SK-N-MC (cell line): ENCODE measurements around the gene RPAIN.

Experiments
- DNase-seq: peaks from one replicate; pipeline ENCODE4 v3.0.0-alpha.2; 2011; ENCODE audit warnings: low read depth, low spot score
- H3K27ac ChIP-seq: fragments of 200-600 bp; sonication (generic); 2 replicates; pipeline ENCODE4 v1.5.1; 2016; ENCODE audit warnings: mixed run types
- H3K36me3 ChIP-seq: fragments of 200-600 bp; sonication (generic); 2 replicates; pipeline ENCODE4 v1.6.1; 2017; ENCODE audit warnings: antibody characterized with exemption, low read length, mixed read lengths; ENCODE audit not compliant: insufficient read depth
- H3K4me3 ChIP-seq: fragments of 200-600 bp; sonication (generic); 2 replicates; pipeline ENCODE4 v1.5.1; 2016
- H3K9ac ChIP-seq: fragments of 200-600 bp; sonication (generic); 2 replicates; pipeline ENCODE4 v1.8.0; 2017; ENCODE audit warnings: mixed run types, mixed read lengths; ENCODE audit not compliant: insufficient read length
- H3K9me3 ChIP-seq: fragments of 200-600 bp; sonication (generic); 2 replicates; pipeline ENCODE4 v1.6.1; 2017; ENCODE audit warnings: low read depth, mild to moderate bottlenecking, antibody characterized with exemption, low read length, moderate library complexity, mixed read lengths
- EZH2 ChIP-seq: fragments of 200-600 bp; sonication (generic); IDR thresholded peaks from one replicate; pipeline ENCODE4 v1.6.1; 2017; ENCODE audit warnings: antibody characterized with exemption
- FOXP2 ChIP-seq: optimal IDR thresholded peaks from 2 replicates; pipeline ENCODE3; 2011; ENCODE audit warnings: mild to moderate bottlenecking, moderate library complexity; ENCODE audit not compliant: insufficient read depth; ENCODE audit errors: extremely low read length, control extremely low read depth
- POLR2AphosphoS5 ChIP-seq: IDR thresholded peaks from 2 replicates; pipeline ENCODE4 v1.6.1; 2012; ENCODE audit warnings: mild to moderate bottlenecking, low read depth, low read length, borderline replicate concordance

Gene RPAIN, protein sequence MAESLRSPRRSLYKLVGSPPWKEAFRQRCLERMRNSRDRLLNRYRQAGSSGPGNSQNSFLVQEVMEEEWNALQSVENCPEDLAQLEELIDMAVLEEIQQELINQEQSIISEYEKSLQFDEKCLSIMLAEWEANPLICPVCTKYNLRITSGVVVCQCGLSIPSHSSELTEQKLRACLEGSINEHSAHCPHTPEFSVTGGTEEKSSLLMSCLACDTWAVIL

DNA sequence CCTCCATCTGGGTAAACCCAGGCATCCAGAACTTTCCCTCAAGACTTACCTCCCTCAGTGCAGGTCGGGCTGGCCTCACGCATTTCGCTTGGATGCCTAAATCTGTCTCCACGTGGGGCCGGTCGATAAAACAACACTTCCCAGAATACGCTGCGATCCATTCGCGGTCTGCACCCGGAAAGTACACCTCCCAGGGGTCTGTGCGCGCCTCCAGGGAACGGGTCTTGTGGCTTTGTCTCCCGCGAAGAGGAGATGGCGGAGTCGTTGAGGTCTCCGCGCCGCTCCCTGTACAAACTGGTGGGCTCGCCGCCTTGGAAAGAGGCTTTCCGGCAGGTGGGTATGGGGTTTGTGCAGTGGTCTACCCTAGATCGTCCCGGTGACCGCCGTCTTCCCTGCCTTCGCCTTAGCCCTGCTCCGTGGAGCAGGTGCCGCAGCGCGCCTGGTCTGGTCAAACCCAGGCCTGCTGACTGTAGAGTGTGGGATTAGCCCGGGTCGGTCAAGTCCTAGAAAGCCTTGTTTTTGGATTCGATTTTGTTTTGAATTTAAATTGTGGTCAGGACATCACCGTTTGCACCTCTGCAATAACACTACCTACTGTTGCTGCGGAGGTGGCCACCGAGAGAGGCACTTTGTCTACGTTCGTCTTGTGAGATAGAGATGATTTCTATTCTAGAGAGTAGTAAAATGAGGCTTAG, at the start of gene RPAIN:
TSS of gene RPAIN (plus strand) at position 224 of the 695 bp plus-strand sequence. CDS start at position 253, 29 bp downstream.
- peak; percentile 75 for TF ChIP-seq POLR2AphosphoS5
- no peak for TF ChIP-seq FOXP2
- no peak for DNase-seq

DNA sequence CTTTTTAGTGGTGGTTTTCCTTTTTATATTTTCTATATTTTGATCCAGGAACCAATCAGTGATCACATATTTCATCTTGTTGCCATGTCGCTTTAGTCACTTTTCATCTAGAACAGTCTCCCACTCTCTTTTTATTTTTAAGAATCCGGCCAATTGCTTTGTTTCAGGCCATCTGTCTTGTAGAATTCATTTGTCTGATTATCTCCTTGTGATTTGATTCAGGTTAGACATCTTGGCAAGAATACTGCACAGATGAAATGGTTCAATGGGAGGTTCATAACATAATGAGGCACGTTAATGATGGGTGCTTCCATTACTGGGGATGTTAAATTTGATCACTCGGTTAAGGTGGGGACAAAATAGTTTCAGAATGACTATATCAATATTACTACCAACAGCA, 49.6 kb upstream of the RPAIN start:
- DNase-seq = no peak
- TF ChIP-seq FOXP2 = no peak
- no peak for TF ChIP-seq POLR2AphosphoS5
- H3K36me3 ChIP-seq = peaks cover 51% of the 10 kb centered on the region

More for the DNA sequence above, at the start of gene RPAIN:
- peak within 1 kb of the TSS; percentile 83 for H3K4me3 ChIP-seq
- H3K36me3 ChIP-seq = peaks cover 58% of the 10 kb centered on the region
- H3K9me3 ChIP-seq = no peaks in the 10 kb centered on the region
- H3K9ac ChIP-seq = peak within 1 kb of the TSS; percentile 94
- peak within 1 kb of the TSS; percentile 48; the same call in 1 of the 2 replicates for H3K27ac ChIP-seq

DNA sequence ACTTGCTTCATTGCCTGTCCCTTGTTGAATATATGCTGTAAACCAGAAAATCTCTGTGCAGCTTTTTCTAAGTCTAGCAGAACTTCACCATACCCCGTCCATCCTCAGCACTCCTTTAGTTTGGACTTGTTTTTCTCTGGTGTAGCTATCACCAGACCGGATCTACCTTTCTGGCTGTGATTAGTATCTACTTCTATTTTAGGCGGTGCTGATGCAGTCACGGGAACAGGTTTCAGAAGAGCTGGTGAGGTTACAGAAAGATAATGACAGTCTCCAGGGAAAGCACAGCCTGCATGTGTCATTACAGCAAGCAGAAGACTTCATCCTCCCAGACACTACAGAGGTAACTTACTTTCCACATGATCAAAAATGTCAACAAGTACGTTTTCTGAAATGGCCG, 46.9 kb upstream of the RPAIN start:
- Histone ChIP-seq H3K9me3 (no peaks in the 10 kb centered on the region), H3K27ac (no peak overlapping the region), H3K4me3 (no peak overlapping the region), H3K36me3 (peaks cover 59% of the 10 kb centered on the region), H3K9ac (no peak overlapping the region)
- TF ChIP-seq EZH2 = no peak
- TF ChIP-seq FOXP2 = no peak
- no peak for TF ChIP-seq POLR2AphosphoS5
- no peak for DNase-seq

More for the DNA sequence above, 49.6 kb upstream of the RPAIN start:
- Histone ChIP-seq H3K9ac (no peak overlapping the region), H3K4me3 (no peak overlapping the region), H3K9me3 (no peaks in the 10 kb centered on the region), H3K27ac (no peak overlapping the region)

DNA sequence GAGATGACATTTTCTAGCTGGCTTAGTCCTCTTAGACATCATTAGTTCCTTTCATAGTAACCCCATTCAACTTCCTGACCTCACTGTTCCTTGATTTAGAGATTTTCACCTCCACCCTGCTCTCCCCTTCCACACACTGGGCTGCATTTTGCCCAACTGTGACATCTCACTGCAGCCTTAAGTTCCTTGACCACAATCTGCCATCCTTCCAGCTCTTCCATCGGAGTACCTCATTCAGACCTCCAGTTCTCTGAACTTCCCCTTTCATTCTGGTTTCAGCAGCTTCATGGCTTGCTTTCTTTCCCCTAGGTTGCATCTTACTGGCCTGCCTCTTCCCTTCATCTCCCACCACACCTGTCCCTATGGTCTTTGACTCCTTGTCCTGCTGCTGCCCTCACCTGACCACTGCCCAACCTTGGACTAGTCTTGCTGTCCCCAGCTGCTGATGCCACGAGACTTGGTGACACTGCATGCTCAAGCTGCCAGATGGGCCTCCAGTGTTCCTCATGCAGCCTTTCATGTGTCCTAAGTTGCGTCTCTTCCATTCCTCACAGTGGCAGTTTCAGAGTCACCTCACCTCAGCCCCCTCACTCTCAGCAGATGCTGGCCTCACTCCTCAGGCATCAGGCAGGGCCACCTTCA, 41.3 kb upstream of the RPAIN start:
- H3K27ac ChIP-seq = no peak overlapping the region
- no peaks in the 10 kb centered on the region for H3K9me3 ChIP-seq
- peaks cover 82% of the 10 kb centered on the region for H3K36me3 ChIP-seq
- no peak overlapping the region for H3K4me3 ChIP-seq
- no peak for DNase-seq
- H3K9ac ChIP-seq = no peak overlapping the region
- TF ChIP-seq POLR2AphosphoS5 (no peak), FOXP2 (no peak), EZH2 (no peak)

DNA sequence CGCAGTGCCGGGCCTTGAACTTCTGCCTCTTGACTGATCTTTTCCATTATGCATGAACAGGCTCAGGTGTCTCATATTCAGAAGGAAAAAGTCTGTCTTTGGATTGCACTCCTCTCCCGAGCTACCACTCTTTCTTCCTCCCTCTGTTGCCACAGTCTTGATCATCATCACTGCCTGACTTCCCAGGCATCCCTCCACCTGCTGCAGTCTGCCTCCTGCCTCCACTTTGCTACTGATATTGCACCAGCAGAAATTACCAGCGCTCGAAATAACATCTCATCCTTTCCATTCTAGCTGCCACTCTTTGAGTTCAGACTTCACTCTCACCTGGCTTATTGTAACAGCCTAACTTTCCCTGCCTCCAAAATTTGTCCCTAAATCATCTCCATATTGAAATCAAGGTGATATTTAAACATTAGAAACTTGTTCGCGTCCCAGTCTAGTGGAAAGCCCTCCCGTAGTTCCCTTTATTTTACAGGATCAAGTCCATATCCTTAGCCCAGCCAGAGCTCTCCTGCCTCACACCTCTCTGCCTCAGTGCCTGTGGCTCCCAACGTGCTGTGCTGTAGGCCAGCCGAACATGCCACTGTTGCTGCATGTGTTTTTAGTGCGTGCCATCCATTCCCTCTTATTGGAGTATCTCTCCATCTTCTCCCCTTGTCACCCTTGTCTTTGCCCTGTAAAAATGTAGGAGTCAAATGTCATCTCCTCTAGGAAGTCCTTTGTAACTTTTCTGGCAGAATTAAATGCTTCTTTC, 40.5 kb upstream of the RPAIN start:
- Histone ChIP-seq H3K4me3 (no peak overlapping the region), H3K9me3 (no peaks in the 10 kb centered on the region), H3K36me3 (peaks cover 85% of the 10 kb centered on the region), H3K27ac (peak overlapping the region; percentile 74), H3K9ac (no peak overlapping the region)
- no peak for DNase-seq
- no peak for TF ChIP-seq EZH2
- TF ChIP-seq FOXP2 = no peak
- TF ChIP-seq POLR2AphosphoS5 = no peak

DNA sequence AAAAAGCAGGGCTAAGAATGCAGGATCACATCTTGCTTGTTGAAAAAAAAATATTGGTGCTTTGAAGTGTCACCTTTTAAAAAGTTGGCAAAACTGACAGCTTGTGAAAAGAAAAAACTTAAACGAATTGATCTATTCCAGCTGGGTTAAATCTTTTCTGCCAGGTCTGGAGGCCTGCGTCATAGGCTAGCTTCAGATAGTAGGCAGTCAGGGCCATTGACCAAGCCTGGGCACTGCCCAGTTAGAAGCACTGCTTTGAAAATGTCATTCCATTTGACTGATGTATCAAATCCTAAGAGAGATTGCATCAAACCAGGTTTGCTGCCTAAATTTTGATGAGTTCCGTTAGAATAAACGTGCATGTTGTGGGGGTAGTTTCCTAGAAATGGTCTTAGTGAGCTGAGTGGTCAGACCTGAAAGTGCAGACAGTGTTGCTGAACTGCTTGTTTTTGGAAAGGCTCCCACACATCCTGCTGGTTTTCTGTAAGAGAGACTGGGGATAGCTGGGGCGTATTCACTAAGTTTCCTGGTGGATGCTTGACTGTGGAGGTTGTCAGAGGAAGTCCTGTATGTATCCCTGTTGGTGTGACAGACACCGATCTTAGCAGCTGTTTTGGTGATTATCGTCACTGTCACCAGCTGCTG, 39.4 kb upstream of the RPAIN start:
- peak overlapping the region; percentile 74 for H3K27ac ChIP-seq
- no peak for DNase-seq
- no peaks in the 10 kb centered on the region for H3K9me3 ChIP-seq
- H3K36me3 ChIP-seq = peaks cover 90% of the 10 kb centered on the region
- H3K9ac ChIP-seq = no peak overlapping the region
- TF ChIP-seq POLR2AphosphoS5 = no peak
- TF ChIP-seq EZH2 = no peak
- no peak for TF ChIP-seq FOXP2
- no peak overlapping the region for H3K4me3 ChIP-seq

DNA sequence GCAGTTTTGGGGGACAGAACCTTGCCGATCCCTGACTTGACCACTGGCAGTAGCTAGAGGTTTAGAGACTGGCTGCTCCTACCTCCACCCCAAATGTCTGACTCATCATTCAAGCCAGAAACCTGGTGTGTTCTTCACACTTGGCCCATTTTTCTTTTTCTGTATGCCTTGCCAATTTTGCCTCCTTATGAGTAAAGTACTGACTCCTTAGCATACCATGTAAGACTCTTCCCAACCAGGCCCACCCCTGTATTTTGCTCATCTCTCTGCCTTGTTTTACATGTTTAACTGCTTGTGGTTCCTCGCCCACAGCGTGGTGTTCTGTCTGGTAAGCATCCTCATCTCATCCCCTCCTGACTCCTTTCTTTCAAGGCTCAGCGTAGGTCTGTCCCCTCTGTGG, 38.4 kb upstream of the RPAIN start:
- Histone ChIP-seq H3K27ac (no peak overlapping the region), H3K36me3 (peaks cover 93% of the 10 kb centered on the region), H3K9me3 (no peaks in the 10 kb centered on the region), H3K9ac (no peak overlapping the region), H3K4me3 (no peak overlapping the region)
- no peak for DNase-seq
- TF ChIP-seq EZH2 = no peak
- TF ChIP-seq FOXP2 = no peak
- TF ChIP-seq POLR2AphosphoS5 = no peak
